Renal cortical epithelial cell (primary cell): Measurements from ENCODE around the gene TNF. TPM values are rescaled to one million over a fixed set of nuclear protein-coding genes. Genes with fewer than 3 reads are reported as not detected.

Source experiments
- total RNA-seq: library from RNA; depleted of rRNA; stranded (reverse); fragments of >200 nt; gene quantifications from 2 replicates; pipeline ENCODE4 v1.2.3, GENCODE V29; 2014

Gene TNF
- total RNA-seq, 1 donor from 2014 or later = 2.4 TPM

Other genes with a start within 250 kb of the TNF start
- 208 and 644 TPM in 2 replicates for gene HLA-B, start 218.4 kb upstream of the TNF start, total RNA-seq
- 33.0 and 55.6 TPM in 2 replicates for gene MICA, start 172.0 kb upstream of the TNF start, total RNA-seq
- gene MICB, start 77.4 kb upstream of the TNF start, total RNA-seq = 5.3 and 17.5 TPM in 2 replicates
- 0.15 TPM in 1 of 2 replicates, not detected in the other for gene MCCD1, start 46.6 kb upstream of the TNF start, total RNA-seq
- gene DDX39B, start 33.6 kb upstream of the TNF start, total RNA-seq = 234 and 346 TPM in 2 replicates
- gene ATP6V1G2, start 29.0 kb upstream of the TNF start, total RNA-seq = 1.0 TPM in 1 of 2 replicates, not detected in the other
- gene NFKBIL1, start 28.0 kb upstream of the TNF start, total RNA-seq = 17.6 and 30.0 TPM in 2 replicates
- not detected in 2 replicates for gene LTA, start 3.3 kb upstream of the TNF start, total RNA-seq
- 7.0 and 35.1 TPM in 2 replicates for gene LTB, start 6.9 kb downstream of the TNF start, total RNA-seq
- gene LST1, start 10.7 kb downstream of the TNF start, total RNA-seq = not detected in 2 replicates
- gene NCR3, start 17.4 kb downstream of the TNF start, total RNA-seq = not detected in 2 replicates
- not detected in 2 replicates for gene AIF1, start 39.7 kb downstream of the TNF start, total RNA-seq
- 13.9 and 90.6 TPM in 2 replicates for gene PRRC2A, start 45.1 kb downstream of the TNF start, total RNA-seq
- 130 and 241 TPM in 2 replicates for gene BAG6, start 77.1 kb downstream of the TNF start, total RNA-seq
- gene APOM, start 80.3 kb downstream of the TNF start, total RNA-seq = 0.69 and 0.80 TPM in 2 replicates
- gene C6orf47, start 85.2 kb downstream of the TNF start, total RNA-seq = 28.6 and 32.0 TPM in 2 replicates
- gene GPANK1, start 89.4 kb downstream of the TNF start, total RNA-seq = 9.1 and 16.0 TPM in 2 replicates
- 116 and 121 TPM in 2 replicates for gene CSNK2B, start 90.5 kb downstream of the TNF start, total RNA-seq
- 2.6 TPM in 1 of 2 replicates, not detected in the other for gene LY6G5B, start 94.4 kb downstream of the TNF start, total RNA-seq
- 0.40 TPM in 1 of 2 replicates, not detected in the other for gene LY6G5C, start 105.5 kb downstream of the TNF start, total RNA-seq
- gene ABHD16A, start 127.8 kb downstream of the TNF start, total RNA-seq = 54.7 and 56.6 TPM in 2 replicates
- gene LY6G6F, start 131.3 kb downstream of the TNF start, total RNA-seq = not detected in 2 replicates
- not detected in 2 replicates for gene LY6G6D, start 139.8 kb downstream of the TNF start, total RNA-seq
- gene LY6G6C, start 146.2 kb downstream of the TNF start, total RNA-seq = not detected in 2 replicates
- not detected in 2 replicates for gene MPIG6B, start 147.8 kb downstream of the TNF start, total RNA-seq
- 101 and 121 TPM in 2 replicates for gene DDAH2, start 153.7 kb downstream of the TNF start, total RNA-seq
- gene CLIC1, start 161.0 kb downstream of the TNF start, total RNA-seq = 345 and 2,008 TPM in 2 replicates
- gene MSH5, start 164.4 kb downstream of the TNF start, total RNA-seq = 4.4 and 6.6 TPM in 2 replicates
- gene SAPCD1, start 187.1 kb downstream of the TNF start, total RNA-seq = 0.50 and 0.69 TPM in 2 replicates
- gene VWA7, start 201.8 kb downstream of the TNF start, total RNA-seq = 2.6 and 8.5 TPM in 2 replicates
- 67.4 and 103 TPM in 2 replicates for gene VARS1, start 220.2 kb downstream of the TNF start, total RNA-seq
- gene LSM2, start 231.4 kb downstream of the TNF start, total RNA-seq = 16.6 and 46.9 TPM in 2 replicates
- 0.87 and 2.0 TPM in 2 replicates for gene HSPA1L, start 239.7 kb downstream of the TNF start, total RNA-seq
- 178 and 296 TPM in 2 replicates for gene HSPA1A, start 240.0 kb downstream of the TNF start, total RNA-seq